Vagina (tissue), 2 donors: ENCODE data around the gene HSPA1B. TPM values are rescaled to one million over a fixed set of nuclear protein-coding genes. Genes with fewer than 3 reads are reported as not detected.
A peak's percentile ranks its signal among the peaks of the same experiment; 100 is the strongest.
"Not testable (repeated sequence)": the region's sequence is repeated elsewhere in the genome, so short reads cannot be mapped to it uniquely, and the experiment has no call there.

Experiments
- DNase-seq, 2 donors: peaks; one replicate each; pipeline ENCODE4 v3.0.0-alpha.2; 2017; ENCODE audit errors: extremely low spot score in 2 of 2
- H3K27ac ChIP-seq: fragments of 200-600 bp; sonication (generic); one replicate; pipeline ENCODE4 v1.5.1; 2019
- H3K27me3 ChIP-seq: fragments of 200-600 bp; sonication (generic); one replicate; pipeline ENCODE4 v1.5.1; 2019
- H3K36me3 ChIP-seq, 2 donors: fragments of 200-600 bp; sonication (generic); one replicate each; pipeline ENCODE4 v1.5.1; 2017 to 2019
- H3K4me1 ChIP-seq: fragments of 200-600 bp; sonication (generic); one replicate; pipeline ENCODE4 v1.5.1; 2019
- H3K4me3 ChIP-seq, 2 donors: fragments of 200-600 bp; sonication (generic); 1 replicate in 1 of 2; 2 replicates in 1 of 2; pipeline ENCODE4 v1.5.1; 2016 to 2019
- H3K9me3 ChIP-seq: fragments of 200-600 bp; sonication (generic); one replicate; pipeline ENCODE4 v1.5.1; 2019
- CTCF ChIP-seq, 3 experiments: fragments of 450-650 bp in 2 of 3; fragments of 200-600 bp in 1 of 3; sonication (generic) in 1 of 3; IDR thresholded peaks; one replicate each; pipeline ENCODE4 v1.5.1; 2017 to 2019; ENCODE audit warnings: antibody characterized with exemption in 3 of 3, mild to moderate bottlenecking in 2 of 3, moderate library complexity in 2 of 3
- POLR2A ChIP-seq, 2 donors: fragments of 450-650 bp; IDR thresholded peaks; one replicate each; pipeline ENCODE4 v1.6.1; 2017; ENCODE audit warnings: antibody characterized with exemption in 2 of 2, mild to moderate bottlenecking in 2 of 2, moderate library complexity in 2 of 2
- POLR2AphosphoS5 ChIP-seq, 2 donors: sonication (generic); formaldehyde crosslinking; IDR thresholded peaks; one replicate each; pipeline ENCODE4 v1.9.0; 2017; ENCODE audit warnings: antibody characterized with exemption in 2 of 2, mild to moderate bottlenecking in 2 of 2, low read depth in 1 of 2; ENCODE audit not compliant: insufficient read depth in 1 of 2
- intact Hi-C: fragments of 100-400 bp; cut with DNase I; formaldehyde crosslinking; loops from one replicate; pipeline ENCODE4 v1.15.1; 2023
- total RNA-seq: library from RNA; depleted of rRNA; stranded (reverse); fragments of >200 nt; gene quantifications from one replicate; pipeline ENCODE4 v1.2.3, GENCODE V29; 2016

HSPA1B gene
- total RNA-seq, 1 donor from 2014 or later: 466 TPM

GRCh38 chr6:31799781-31800180 lies 27.8 kb upstream of the HSPA1B start:
- TF ChIP-seq POLR2AphosphoS5 (IDR thresholded peaks at IDR 0.05; ENCODE audit: insufficient read depth in 1 of 2, low read depth in 1 of 2): no peak
- TF ChIP-seq CTCF (IDR thresholded peaks at IDR 0.05): no peak
- no peak for TF ChIP-seq POLR2A (IDR thresholded peaks at IDR 0.05)
- no peak overlapping the region for H3K4me3 ChIP-seq
- intact Hi-C loops: loop anchor here (10.0 kb wide), 1 partner anchor 65 kb away; the partner anchor contains the start of gene CLIC1

GRCh38 chr6:31801031-31801927 lies 26.3 kb upstream of the HSPA1B start:
- DNase-seq, H3K9me3 ChIP-seq, H3K4me3 ChIP-seq, intact Hi-C loops, H3K27me3 ChIP-seq, H3K27ac ChIP-seq: not testable (repeated sequence)
- Histone ChIP-seq H3K4me1 (peaks cover 15% of the 10 kb centered on the region), H3K36me3 (peaks cover 0 to 11% of the 10 kb centered on the region in 2 donors)

More at GRCh38 chr6:31799781-31800180, 27.8 kb upstream of the HSPA1B start:
- no peak for DNase-seq
- H3K9me3 ChIP-seq: no peaks in the 10 kb centered on the region
- H3K27me3 ChIP-seq: no peaks in the 10 kb centered on the region
- H3K4me1 ChIP-seq: peaks cover 13% of the 10 kb centered on the region
- peaks cover 0 to 11% of the 10 kb centered on the region in 2 donors for H3K36me3 ChIP-seq
- H3K27ac ChIP-seq: no peak overlapping the region

GRCh38 chr6:31805939-31806469 lies 21.5 kb upstream of the HSPA1B start:
- intact Hi-C loops: no loop called here
- H3K36me3 ChIP-seq: peaks cover 0 to 11% of the 10 kb centered on the region in 2 donors
- no peak for DNase-seq
- peaks cover 20% of the 10 kb centered on the region for H3K4me1 ChIP-seq
- peak overlapping the region; percentile 56 for H3K4me3 ChIP-seq
- H3K27ac ChIP-seq: peak overlapping the region; percentile 95
- no peaks in the 10 kb centered on the region for H3K9me3 ChIP-seq
- H3K27me3 ChIP-seq: no peaks in the 10 kb centered on the region
- TF ChIP-seq POLR2A (IDR thresholded peaks at IDR 0.05): no peak
- TF ChIP-seq POLR2AphosphoS5 (IDR thresholded peaks at IDR 0.05; ENCODE audit: insufficient read depth in 1 of 2, low read depth in 1 of 2): no peak
- TF ChIP-seq CTCF (IDR thresholded peaks at IDR 0.05): no peak

- intact Hi-C loops: no loop called here
- H3K27ac ChIP-seq: peak within 1 kb of the TSS; percentile 95
- no peaks in the 10 kb centered on the region for H3K27me3 ChIP-seq
- H3K4me3 ChIP-seq: peak within 1 kb of the TSS; percentile 56
- H3K36me3 ChIP-seq: peaks cover 0 to 10% of the 10 kb centered on the region in 2 donors
- TF ChIP-seq POLR2A (IDR thresholded peaks at IDR 0.05): peak; percentile 80 to 81
- TF ChIP-seq CTCF (IDR thresholded peaks at IDR 0.05): peak in 1 of 3 experiments; percentile 22
- peak; percentile 98 to 99 for TF ChIP-seq POLR2AphosphoS5 (IDR thresholded peaks at IDR 0.05; ENCODE audit: insufficient read depth in 1 of 2, low read depth in 1 of 2)
- peak in 1 of 2 donors; percentile 98 for DNase-seq
- no peaks in the 10 kb centered on the region for H3K9me3 ChIP-seq
- peaks cover 20% of the 10 kb centered on the region for H3K4me1 ChIP-seq
Observed at GRCh38 chr6:31806470-31807272, 20.9 kb upstream of the HSPA1B start, which contains the start of gene LSM2. Gene LSM2, minus strand, starts transcription at chr6:31806966. Its CDS starts 209 bp downstream, at chr6:31806757.

- intact Hi-C loops, H3K9me3 ChIP-seq, H3K27ac ChIP-seq, H3K27me3 ChIP-seq, H3K36me3 ChIP-seq, H3K4me3 ChIP-seq, DNase-seq: not testable (repeated sequence)
- peaks cover 30% of the 10 kb centered on the region for H3K4me1 ChIP-seq
Observed at GRCh38 chr6:31808599-31808998, 18.9 kb upstream of the HSPA1B start.
